Glomerular endothelial cell (primary cell): ENCODE measurements around the gene GAS7. TPM values are rescaled to one million over a fixed set of nuclear protein-coding genes. Genes with fewer than 3 reads are reported as not detected.
"Not testable (repeated sequence)": the region's sequence is repeated elsewhere in the genome, so short reads cannot be mapped to it uniquely, and the experiment has no call there.

Experiments
- DNase-seq: peaks from one replicate; pipeline ENCODE4 v3.0.0-alpha.2; 2011; ENCODE audit warnings: low read depth, low spot score; ENCODE audit errors: extremely low read depth
- total RNA-seq: library from RNA; depleted of rRNA; stranded (reverse); fragments of >200 nt; gene quantifications from 2 replicates; pipeline ENCODE4 v1.2.3, GENCODE V29; 2015

Gene GAS7
- total RNA-seq, 1 donor from 2014 or later = 1.2 TPM

DNA sequence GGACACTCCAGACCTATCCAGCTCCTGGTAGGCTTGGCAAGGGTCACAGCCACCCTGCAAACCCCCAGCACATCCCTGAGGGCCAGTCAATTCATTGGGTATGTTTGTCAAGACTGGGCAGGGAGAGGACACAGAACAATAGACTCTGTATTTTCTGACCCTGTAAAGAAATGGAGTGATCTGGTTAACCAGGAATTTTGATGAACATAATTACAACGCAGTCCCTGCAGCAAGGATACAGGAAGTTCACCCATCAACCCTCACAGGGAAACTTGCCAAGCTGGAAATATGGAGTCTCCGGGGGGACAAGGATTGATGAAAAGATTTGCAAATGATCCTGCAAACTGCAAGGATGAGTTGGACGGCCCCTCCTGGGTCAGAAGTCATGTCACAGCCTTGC, 167.3 kb downstream of the GAS7 start:
- no peak for DNase-seq

DNA sequence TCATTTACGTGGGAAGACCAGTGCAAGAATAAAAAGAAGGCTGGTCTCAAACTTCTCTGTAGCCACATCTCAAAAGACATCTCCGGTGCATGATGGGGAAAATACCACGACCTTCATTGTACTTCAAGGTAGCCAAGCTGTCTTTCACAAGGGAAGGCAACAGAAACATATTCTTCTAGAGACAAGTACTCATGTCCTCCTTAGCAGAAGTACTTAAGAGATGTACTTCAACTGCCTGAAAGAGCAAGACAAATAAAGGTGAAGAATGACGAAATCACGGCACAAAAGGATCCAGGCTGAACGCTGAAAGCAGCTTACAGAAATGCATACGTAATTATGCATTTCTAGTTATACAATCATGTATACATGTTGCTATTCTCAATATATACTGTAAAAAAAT, 169.3 kb downstream of the GAS7 start:
- no peak for DNase-seq

DNA sequence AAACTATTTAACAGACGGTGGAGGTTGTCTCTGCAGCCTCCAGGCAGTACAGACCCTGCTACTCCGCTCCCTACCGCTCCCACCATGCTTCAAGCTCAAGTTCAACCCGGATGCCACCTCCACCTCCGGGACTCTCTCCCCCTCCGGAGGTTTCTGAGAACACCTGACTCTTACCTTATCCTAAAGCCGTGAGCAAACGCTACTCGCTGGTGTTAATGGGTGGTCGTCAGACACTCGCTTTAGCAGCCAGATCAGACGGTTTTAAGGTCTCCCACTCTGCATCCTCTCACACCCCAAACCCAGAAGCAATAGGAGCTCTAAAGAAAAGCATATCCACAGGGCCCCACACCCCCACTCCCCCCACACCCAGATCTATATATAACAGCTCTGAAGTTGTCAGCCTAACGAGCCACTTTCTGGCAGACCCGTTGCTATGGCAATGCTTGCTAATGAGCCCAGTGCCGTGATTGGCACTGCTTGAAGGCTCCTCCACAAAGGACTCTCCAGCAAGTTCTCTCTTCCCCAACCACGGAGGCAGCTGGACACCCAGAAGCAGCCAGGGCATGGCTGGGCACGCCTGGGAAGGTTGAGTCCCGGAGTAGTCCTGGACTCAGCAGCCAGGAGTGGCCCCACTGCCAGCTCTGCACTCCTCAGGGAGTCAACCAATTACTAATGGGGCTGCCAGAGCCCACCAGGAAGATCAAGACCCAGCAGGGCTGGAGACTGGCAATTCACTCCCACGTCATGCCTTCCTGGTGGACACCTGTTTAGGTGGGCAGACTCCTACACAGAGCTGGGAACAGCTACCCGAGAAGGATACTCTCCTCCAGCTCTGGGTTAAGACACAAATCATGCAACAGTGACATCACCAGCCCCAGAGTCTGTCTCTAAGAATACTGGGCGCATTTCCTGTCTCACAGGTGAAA, 172.2 kb downstream of the GAS7 start:
- DNase-seq = no peak

DNA sequence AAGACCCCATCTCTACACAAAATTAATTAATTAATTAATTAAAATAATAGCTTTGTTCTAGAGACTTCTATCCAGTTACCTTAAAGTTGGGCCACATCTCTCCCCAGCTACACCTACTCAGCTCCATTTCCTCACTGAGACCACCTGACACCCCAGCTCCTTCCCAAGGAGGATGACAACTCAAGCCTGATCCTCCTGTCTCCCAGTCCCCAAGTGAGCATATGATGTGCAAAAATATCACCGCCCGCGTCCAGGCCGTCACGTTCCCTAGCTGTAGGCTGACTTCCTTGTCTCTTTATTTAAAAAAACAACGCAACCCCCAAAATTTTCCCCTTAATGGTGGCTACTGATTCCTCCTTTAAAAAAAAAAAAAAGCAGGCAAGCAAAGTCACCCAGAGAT, 173.2 kb downstream of the GAS7 start:
- no peak for DNase-seq

DNA sequence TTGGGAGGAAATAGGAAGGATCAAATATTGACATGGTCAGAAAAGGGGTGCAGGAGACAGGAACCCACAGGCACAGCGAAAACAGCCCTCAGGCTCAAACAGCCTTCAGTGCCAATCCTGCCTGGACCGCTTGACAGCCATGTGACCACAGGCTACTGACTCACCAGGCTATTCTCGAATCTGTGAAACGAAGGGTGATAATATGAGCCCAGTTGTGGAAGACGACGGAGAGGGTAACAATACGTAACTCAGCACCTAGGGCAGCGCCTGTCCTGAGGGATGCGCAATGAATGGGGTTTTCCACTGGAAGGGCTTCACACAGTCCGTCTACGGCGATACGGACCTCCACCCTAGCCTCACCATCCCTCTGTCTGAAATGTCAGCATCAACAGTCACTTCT, 176.0 kb downstream of the GAS7 start:
- no peak for DNase-seq

DNA sequence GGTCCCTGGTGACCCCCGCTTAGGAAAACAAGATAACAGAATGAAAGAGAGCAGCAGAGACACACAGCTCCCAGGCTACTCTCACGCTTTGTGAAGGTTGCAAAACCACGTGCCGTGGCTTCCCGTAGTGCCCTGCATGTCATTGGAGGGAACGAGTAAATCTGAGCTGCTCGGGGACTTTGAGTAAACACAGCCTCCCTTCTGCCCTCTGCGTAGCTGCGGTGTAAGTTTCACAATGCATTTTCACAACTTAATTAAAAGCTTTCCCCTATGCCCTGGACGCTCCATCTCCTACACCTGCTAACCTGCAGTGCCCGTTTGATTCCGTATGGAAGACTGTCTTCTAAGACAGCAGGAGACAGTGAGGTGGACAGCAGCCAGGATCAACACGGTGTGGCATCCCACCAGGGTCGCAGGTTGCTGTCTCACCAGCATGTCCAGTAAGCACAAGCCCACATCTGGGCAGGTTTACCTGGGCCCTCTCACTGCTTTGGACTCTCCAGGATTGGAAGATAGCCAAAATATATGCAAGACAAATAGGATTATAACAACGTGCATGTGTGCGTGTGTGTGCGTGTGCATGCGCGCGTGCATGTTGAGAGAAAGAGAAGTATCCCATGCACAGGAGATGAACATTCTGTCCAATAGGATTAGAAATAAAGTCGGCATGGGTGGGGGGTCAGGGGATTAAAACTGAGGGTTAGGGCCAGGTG, 177.0 kb downstream of the GAS7 start:
- DNase-seq = no peak

DNA sequence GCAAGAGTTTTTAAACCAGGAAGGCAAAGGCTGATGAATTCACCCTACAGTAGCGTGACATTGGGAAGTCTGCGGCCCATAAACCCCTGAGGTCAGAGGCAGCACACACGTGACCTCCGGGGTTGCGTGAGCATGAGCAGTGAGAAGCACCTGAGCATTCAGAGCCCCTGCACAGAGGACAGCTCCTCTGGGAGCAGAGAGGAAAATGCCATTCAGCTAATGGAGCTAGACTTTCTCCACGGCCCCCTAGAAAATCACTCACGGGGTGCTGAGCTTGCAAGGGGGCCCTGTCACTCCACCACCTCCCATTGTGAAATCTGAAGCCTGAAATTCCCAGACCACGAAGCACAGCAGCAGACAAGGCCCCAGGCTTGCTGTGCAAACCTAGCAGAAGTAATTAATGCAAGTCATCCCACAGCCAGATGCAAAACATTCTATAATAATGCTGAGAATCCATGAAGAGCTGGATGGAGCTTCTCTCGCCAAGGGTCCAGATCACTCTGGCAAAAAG, 178.4 kb downstream of the GAS7 start:
- DNase-seq = no peak

DNA sequence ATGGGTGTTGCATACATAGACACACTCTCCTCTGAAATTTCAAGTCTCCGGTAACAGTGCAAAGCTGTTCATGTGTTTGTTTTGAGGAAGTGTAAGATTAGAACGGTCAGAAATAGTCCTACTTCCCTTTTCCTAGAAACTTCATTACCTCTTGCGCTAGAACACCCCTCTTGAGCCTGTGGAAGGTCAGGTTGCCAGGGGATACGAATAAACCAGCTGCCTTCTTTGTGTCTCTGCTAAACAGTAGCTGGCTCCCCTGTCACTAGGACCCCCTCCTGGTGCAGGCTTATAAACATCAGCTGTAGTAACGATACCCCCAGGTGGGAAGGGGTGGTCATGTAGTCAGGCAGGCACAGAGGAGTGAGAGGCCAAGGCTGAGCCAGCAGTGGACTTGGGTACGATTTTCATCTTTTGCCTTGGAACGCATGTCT, 179.9 kb downstream of the GAS7 start:
- DNase-seq = no peak

DNA sequence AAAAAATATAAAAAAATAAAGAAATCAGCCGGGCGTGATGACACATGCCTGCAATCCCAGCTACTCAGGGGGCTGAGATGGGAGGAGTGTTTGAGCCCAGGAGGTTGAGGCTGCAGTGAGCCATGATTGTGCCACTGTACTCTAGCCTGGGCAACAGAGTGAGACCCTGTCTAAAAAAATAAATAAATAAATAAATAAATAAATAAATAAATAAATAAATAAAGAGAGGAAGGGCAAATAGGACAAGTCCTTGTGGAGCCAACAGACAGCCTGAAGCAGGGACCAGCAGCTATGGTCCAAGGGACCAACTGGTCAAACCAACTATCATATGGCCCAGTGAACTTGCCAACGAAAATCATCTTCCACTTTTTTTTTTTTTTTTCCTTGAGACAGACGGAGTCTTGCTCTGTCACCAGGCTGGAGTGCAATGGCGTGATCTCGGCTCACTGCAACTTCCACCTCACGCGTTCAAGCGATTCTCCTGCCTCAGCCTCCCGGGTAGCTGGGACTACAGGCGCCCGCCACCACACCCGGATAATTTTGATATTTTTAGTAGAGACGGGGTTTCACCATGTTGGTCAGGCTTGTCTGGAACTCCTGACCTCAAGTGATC, 181.3 kb downstream of the GAS7 start:
- DNase-seq = not testable (repeated sequence)

DNA sequence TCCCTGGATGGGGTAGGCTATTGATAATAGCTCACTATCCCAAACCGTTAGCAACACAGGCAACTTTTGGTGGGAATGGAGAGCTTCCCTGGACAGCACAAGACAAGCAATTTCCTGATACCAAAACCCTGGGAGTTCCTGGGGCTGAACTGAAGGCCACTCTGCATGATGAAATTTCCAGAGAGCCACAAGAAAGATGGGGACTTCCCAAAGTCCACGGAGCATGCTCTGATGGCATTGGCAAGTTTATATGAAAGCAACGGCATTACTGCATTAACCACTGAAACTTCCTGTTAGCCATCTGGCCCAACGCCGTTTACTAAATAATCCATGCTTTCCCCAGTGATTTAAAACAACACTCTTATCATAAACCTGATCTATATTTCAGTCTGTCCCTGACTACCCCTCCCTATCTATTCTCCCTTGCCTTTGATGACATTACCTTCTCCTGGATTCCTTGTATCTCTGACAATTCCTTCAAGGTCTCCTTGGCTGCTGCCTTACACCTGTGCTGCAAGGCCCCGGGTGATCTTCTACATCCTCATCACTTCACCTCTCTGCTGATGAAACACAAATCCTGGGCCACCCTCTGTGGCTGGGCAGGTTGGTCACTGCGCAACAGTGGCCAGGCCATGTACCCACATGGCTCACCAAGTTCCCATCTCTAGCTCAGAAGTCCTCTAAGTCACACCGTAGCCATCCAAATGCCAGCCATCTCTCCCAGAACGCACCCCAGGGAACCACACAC, 184.9 kb downstream of the GAS7 start:
- no peak for DNase-seq

DNA sequence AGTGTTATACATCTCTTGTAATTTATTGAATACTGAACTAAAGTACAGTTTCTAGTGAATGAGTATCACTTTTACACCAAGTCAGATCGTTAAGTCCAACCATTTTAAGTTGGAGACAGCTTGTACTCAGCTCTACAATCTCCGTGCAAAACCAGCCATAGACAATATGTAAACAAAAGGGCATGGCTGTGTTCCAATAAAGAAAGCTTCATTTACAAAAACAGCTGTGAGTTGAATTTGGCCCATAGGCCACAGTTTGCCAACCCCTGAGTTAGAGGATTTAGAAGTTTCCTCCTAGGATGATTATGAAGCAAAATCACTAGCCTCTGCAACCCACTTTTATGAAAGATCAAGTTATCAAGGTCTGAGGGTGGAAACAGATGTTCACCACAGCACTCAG, 187.7 kb downstream of the GAS7 start:
- DNase-seq = no peak

DNA sequence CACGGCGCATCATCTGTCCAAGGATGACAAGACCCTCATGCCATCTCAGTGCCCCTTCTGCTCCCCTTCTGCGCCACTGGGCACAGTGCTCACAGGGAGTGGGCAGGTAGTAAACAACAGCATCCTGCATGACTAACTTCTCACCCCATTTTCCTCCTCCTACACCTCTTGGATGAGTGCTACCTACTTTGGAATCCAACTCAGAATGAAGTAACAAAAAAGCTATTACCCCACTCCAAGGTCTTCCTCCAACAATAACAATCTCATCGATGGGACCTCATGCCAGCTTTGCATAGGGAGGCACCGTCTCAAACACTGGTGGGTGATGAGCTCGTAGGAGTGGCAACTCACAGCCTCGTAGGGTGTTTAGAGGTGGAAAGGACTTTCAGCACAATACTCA, 194.7 kb downstream of the GAS7 start:
- DNase-seq = no peak

DNA sequence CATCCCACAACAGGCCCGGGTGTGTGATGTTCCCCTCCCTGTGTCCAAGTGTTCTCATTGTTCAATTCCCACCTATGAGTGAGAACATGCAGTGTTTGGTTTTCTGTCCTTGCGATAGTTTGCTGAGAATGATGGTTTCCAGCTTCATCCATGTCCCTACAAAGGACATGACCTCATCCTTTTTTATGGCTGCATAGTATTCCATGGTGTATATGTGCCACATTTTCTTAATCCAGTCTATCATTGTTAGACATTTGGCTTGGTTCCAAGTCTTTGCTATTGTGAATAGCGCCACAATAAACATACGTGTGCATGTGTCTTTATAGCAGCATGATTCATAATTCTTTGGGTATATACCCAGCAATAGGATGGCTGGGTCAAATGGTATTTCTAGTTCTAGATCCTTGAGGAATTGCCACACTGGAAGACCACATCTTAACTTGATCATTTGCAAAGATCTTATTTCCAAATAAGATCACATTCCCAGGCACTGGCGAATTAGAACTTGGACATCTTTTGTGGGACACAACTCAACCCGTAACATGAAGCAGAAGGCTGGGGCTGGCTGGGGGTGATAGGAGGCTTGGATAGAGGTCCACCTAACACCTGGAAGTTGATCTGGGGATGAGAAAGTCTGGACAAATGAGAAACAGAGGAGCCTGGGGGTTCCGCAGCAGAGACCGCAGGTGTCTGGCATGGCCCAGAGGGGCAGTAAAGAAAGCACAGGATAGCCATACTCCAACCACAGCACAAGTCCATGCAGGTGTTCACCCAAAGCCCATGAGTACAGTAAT, 195.6 kb downstream of the GAS7 start:
- DNase-seq = not testable (repeated sequence)

DNA sequence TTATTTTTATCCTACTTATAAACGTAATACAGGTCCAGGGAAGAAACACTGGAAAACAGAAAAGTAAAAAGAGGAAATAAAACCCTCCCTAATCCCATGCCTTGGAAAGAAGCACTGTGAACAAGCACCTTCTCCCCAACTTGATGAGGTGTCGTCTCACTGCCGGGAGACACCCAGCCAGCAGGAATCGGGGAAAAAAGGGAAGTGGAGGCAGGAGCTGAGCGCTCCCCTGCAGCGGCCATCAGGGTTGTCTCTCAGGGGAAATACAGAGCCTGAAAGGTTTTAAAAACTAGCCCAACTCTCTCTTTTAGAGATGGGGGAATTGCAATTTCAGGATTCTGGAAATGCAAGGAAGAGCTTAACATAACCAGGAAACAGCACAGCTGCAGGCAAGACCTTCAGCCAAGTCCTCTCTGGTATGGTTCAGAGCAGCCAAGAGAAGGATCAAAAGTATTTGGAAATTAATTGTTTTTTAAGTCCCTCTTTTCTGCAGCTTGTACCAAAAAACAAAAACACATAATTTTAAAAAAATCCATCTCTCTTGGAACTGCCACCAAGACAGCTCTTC, 197.0 kb downstream of the GAS7 start:
- DNase-seq = no peak

DNA sequence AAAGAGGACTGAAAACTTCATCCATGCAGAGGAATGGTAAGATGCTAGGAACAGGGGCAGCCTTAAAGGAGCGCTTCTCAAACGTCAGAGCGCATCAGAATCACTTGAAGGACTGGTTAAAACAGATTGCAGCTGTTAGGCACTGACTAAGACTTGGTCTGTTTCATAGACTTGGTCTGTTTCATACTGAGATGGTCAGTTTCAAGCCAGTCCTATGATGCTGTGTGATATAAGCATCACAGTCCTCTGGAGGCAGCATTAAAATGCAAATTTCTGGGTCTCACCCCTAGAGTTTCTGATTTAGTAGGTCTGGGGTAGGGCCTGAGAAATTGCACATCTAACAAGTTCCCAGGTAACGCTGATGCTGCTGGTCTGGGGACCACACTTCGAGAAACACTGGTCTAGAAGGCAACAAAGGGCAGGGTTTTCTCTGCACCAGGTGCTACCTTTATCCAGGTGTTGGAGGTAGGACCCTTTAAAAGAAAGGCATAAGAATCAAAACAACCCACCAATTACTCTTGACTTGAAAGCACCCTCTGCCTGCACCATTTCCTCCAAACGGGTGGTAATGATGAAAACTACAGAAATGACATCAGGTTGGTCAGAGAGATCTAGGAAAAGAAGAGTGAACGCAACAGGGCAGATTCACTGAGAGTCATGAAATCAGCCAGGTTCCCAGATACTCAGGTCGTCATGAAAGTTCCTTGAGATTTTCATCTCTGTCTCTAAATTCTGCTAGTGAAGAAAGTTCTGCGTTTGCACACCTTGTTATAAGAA, 198.3 kb downstream of the GAS7 start:
- no peak for DNase-seq

DNA sequence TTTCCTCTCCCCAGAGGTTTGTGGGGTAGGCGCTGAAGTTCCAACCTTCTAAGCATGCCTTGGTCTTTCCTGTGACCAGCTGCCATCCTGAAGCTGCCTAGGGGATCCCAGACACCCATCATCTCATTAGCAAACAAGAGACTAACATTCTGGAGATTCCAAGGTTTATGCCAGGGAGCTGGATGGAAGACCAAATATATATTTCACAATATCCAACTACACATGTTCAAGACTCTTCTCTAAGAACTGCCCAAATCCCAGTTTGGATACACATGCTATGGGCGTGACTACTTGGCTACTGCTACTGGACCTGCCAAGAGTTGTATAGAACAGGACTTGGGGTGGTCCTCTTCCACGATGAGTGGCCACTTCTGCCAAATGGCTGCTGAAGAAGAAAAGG, 200.3 kb downstream of the GAS7 start:
- DNase-seq = no peak

DNA sequence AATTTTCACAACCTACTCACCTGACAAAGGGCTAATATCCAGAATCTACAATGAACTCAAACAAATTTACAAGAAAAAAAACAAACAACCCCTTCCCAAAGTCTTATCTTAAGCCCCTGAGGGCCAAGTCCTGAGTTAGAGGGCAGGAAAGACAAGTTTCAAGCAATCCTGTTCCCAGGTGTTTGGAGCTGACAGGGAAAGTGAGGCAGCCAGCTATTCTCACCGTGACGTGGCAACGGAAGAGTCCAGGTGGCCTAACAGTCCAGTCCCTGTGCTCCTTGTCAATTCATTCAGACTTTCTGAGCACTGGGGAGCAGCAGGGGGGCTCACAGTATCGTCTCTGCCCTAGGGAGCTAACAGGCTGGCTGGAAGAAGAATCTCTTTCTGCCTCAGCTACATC, 203.6 kb downstream of the GAS7 start:
- DNase-seq = no peak

DNA sequence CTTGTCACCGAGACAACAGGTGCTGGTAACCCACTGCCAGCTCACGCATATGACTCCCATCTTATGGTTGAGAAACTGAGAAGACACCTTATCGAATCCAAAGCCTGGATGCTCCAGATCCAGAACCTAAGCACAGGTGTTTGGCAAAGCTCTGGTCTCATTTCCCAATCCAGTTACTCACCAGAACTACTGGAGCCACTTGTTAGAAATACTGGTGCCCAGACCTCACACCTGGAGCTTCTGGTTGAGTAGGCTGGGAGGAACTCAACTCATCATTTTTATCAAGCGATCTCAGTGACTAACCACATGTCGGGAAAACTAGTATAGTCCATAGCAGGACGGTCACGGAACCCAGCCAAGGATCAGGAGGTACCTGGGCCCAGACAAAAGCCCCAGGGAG, 206.6 kb downstream of the GAS7 start:
- DNase-seq = no peak

DNA sequence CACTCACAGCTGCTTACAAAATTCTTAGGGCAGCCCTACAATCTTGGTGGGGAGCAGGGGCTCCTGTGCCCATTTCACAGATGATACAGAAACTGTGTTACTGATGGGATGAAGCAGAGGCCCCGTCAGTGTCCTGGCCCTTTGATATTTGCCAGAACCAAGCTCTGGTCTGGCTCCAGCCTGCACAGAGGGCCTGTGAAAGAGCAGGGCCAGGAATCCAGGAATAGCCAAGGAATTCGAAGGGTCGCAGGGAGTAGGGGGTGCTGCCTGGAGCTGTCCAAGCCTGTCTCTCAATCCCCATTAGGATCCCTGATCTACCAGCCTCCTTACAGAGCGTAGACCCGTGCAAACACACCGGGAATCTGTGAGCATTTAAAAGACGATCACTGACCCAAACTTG, 207.1 kb downstream of the GAS7 start:
- no peak for DNase-seq
